Upper lobe of right lung (tissue), 1 donor: Measurements from ENCODE around the gene CRB1. TPM values are rescaled to one million over a fixed set of nuclear protein-coding genes. Genes with fewer than 3 reads are reported as not detected.

ENCODE experiments used
- ATAC-seq: fragments of 200-7000 bp; cut with Tn5 transposase; one replicate; pipeline ENCODE4 v1.9.1; 2020; ENCODE audit warnings: mild to moderate bottlenecking, moderate library complexity
- DNase-seq: peaks from one replicate; pipeline ENCODE4 v3.0.0-alpha.2; 2020
- H3K27ac ChIP-seq: fragments of 200-600 bp; one replicate; pipeline ENCODE4 v1.8.0; 2022
- H3K27me3 ChIP-seq: fragments of 200-600 bp; one replicate; pipeline ENCODE4 v1.8.0; 2022; ENCODE audit warnings: mild to moderate bottlenecking
- H3K36me3 ChIP-seq: fragments of 200-600 bp; one replicate; pipeline ENCODE4 v1.8.0; 2022
- H3K4me1 ChIP-seq: fragments of 200-600 bp; one replicate; pipeline ENCODE4 v1.8.0; 2022
- H3K4me3 ChIP-seq: fragments of 200-600 bp; one replicate; pipeline ENCODE4 v1.8.0; 2022; ENCODE audit warnings: mild to moderate bottlenecking
- H3K9me3 ChIP-seq: fragments of 200-600 bp; one replicate; pipeline ENCODE4 v1.8.0; 2022
- intact Hi-C: fragments of 100-400 bp; cut with DNase I; formaldehyde crosslinking; loops from one replicate; pipeline ENCODE4 v1.11.0; 2022
- total RNA-seq: library from RNA; stranded (reverse); fragmentation: NEBNext Ultra II Directional; extraction: Animal tissue kit (Norgen Biotek cat#: 25700); gene quantifications from one replicate; pipeline ENCODE4 v1.2.1, GENCODE V29; 2021
- TF ChIP-seq, protein P1 (sequence below): fragments of 200-600 bp; IDR thresholded peaks from one replicate; pipeline ENCODE4 v1.8.0; 2022; ENCODE audit warnings: antibody characterized with exemption
- donor health status: DM: no; HTN: yes; CAD: no; lungs with severe emphysema.

The CRB1 gene
- total RNA-seq, 1 donor from 2014 or later = 0.46 TPM

DNA sequence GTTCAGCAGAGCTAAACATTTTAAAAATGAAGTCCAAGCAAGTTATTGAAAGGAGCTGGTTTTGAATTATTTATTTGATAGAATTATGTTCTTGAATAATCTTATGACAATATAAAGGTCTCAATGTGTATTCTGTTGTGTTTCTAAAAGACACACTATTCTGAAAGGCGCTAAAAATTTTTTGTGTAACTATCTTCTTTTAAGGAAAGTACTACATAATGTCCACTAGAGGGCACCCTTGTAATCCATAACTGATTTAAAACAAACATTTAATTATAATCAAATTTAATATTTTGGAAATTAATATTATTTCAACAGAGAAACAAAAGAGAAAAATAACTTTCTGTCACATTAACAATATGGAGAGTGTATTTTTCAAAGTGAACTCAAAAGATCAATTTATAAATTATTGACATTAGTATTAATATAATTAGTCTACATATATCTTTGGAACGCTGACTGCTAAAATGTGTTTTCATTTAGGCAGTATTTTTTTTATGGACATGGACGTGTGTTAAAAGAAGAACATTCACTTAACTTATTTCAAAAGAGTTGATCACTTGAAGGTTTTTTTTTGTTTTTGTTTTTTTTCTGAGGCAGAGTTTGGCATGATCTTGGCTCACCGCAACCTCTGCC is 258.8 kb downstream of the CRB1 start:
- TF ChIP-seq, protein P1, sequence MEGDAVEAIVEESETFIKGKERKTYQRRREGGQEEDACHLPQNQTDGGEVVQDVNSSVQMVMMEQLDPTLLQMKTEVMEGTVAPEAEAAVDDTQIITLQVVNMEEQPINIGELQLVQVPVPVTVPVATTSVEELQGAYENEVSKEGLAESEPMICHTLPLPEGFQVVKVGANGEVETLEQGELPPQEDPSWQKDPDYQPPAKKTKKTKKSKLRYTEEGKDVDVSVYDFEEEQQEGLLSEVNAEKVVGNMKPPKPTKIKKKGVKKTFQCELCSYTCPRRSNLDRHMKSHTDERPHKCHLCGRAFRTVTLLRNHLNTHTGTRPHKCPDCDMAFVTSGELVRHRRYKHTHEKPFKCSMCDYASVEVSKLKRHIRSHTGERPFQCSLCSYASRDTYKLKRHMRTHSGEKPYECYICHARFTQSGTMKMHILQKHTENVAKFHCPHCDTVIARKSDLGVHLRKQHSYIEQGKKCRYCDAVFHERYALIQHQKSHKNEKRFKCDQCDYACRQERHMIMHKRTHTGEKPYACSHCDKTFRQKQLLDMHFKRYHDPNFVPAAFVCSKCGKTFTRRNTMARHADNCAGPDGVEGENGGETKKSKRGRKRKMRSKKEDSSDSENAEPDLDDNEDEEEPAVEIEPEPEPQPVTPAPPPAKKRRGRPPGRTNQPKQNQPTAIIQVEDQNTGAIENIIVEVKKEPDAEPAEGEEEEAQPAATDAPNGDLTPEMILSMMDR = peak; percentile 83
- no peak overlapping the region for H3K4me3 ChIP-seq
- no peaks in the 10 kb centered on the region for H3K27me3 ChIP-seq
- H3K4me1 ChIP-seq = no peaks in the 10 kb centered on the region
- intact Hi-C loops = no loop called here
- H3K36me3 ChIP-seq = no peaks in the 10 kb centered on the region
- no peak for DNase-seq
- no peak overlapping the region for H3K27ac ChIP-seq
- H3K9me3 ChIP-seq = no peaks in the 10 kb centered on the region
- ATAC-seq = no peak

Other genes with a start within 250 kb of the CRB1 start
- not detected for gene F13B, start 201.0 kb upstream of the CRB1 start, total RNA-seq
- gene ASPM, start 121.6 kb upstream of the CRB1 start, total RNA-seq = 0.46 TPM
- 14.5 TPM for gene ZBTB41, start 67.0 kb upstream of the CRB1 start, total RNA-seq